Activated naive CD8-positive, alpha-beta T cell treated with anti-CD3 and anti-CD28 coated beads, Interleukin-2, amount 50 U/mL, for 24 hours (primary cell): ENCODE measurements around the gene MYH14.

ENCODE experiments used
- ATAC-seq: fragments of 150-1000 bp; cut with Tn5 transposase; one replicate; pipeline ENCODE4 v1.10.0; 2021
- DNase-seq: peaks from one replicate; pipeline ENCODE4 v3.0.0; 2021
- H3K27ac Mint-ChIP-seq: one replicate; pipeline ENCODE4 v1.8.0; 2021; ENCODE audit warnings: mild to moderate bottlenecking, mixed read lengths
- H3K27me3 Mint-ChIP-seq: one replicate; pipeline ENCODE4 v1.8.0; 2021; ENCODE audit warnings: mixed read lengths
- H3K36me3 Mint-ChIP-seq: one replicate; pipeline ENCODE4 v1.8.0; 2021; ENCODE audit warnings: low read depth, mixed read lengths
- H3K4me1 Mint-ChIP-seq: one replicate; pipeline ENCODE4 v1.8.0; 2021; ENCODE audit warnings: mixed read lengths
- H3K4me3 Mint-ChIP-seq: one replicate; pipeline ENCODE4 v1.8.0; 2021; ENCODE audit warnings: mild to moderate bottlenecking, moderate library complexity, mixed read lengths
- H3K9me3 Mint-ChIP-seq: one replicate; pipeline ENCODE4 v1.8.0; 2021; ENCODE audit warnings: mixed read lengths

The MYH14 gene

DNA sequence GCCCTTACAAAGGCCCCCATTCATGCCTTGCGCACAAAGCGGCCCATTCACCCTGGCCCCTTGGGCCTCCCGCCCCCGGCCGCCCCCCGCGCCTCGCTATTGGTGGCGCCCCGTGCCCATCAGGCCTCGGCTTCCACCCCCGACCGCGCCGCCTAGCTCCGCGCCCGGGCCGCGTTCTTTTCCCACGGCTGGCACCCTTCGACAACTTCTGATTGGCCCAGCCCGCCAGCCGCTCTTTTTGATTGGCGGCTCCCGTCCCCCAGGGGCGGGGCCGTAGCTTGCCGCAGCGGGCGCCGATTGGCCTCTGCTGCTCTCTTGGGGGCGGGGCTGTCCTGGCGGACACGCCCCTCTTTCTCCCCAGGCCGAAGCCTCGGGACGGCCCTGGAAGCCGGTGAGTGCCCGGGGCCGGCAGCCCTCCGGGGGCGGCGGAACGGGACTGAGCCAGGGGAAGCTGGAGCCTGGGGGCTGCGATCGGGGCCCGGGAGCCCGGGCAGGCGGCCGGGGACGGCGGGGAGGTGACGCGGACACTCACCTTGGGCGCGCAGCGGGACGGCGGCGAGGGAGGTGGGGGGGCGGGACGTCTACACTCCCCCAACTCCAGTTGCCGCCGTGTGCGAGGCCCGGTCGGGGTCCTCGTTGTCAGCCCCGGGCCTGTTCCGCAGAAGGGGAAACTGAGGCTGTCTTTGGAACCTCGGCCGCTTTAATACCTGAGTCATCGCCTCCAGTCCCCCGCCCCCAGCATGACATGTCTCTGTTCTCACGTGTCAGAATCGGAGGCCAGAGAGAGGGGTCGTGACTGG lies at the start of gene MYH14:
Gene MYH14, plus strand, starts transcription at position 342 of the 800 bp plus-strand sequence. CDS start 6,744 bp downstream, outside the sequence.
- peak; percentile 13 for ATAC-seq
- H3K27me3 Mint-ChIP-seq = peaks cover 55% of the 10 kb centered on the region
- no peaks in the 10 kb centered on the region for H3K36me3 Mint-ChIP-seq
- H3K4me1 Mint-ChIP-seq = no peaks in the 10 kb centered on the region
- no peaks in the 10 kb centered on the region for H3K9me3 Mint-ChIP-seq
- no peak within 1 kb of the TSS for H3K4me3 Mint-ChIP-seq
- H3K27ac Mint-ChIP-seq = no peak within 1 kb of the TSS
- peak; percentile 18 for DNase-seq

- no peak overlapping the region for H3K4me3 Mint-ChIP-seq
- no peaks in the 10 kb centered on the region for H3K36me3 Mint-ChIP-seq
- H3K27ac Mint-ChIP-seq = no peak overlapping the region
- no peak for ATAC-seq
- peaks cover 4% of the 10 kb centered on the region for H3K9me3 Mint-ChIP-seq
- peaks cover 20% of the 10 kb centered on the region for H3K27me3 Mint-ChIP-seq
- no peaks in the 10 kb centered on the region for H3K4me1 Mint-ChIP-seq
- DNase-seq = no peak
Measured at GRCh38 chr19:50154529-50154928, 48.9 kb upstream of the MYH14 start.

DNA sequence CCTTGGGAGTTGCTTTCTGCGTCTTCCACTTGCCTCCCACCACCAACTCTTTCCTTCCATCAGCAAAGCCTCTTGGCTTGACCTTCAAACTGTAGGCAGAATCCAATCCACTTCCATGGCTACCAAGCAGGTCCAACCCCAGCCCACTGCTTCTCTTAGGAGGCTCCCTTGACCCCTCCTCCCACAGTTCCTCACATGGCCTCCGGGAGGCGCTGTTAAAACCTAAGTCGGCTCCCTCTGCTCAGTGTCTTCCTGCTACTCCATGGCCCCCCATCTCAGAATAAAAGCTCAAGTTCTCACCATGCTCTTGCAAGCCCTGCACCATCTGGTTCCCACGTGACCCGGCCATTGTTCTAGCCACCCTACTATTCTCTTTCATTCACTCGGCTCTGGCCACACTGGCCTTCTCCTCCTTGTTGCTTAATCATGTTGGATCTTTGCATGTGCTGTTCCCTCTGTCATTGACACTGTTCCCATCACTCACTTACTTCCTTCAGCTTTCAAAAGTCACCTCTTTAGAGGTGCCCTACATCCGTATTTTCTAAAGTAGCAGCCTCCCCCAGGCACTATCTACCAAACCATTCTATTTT lies 47.8 kb upstream of the MYH14 start:
- peaks cover 15% of the 10 kb centered on the region for H3K27me3 Mint-ChIP-seq
- no peak overlapping the region for H3K27ac Mint-ChIP-seq
- no peak overlapping the region for H3K4me3 Mint-ChIP-seq
- no peaks in the 10 kb centered on the region for H3K4me1 Mint-ChIP-seq
- ATAC-seq (no peak), DNase-seq (no peak)
- H3K36me3 Mint-ChIP-seq = no peaks in the 10 kb centered on the region
- peaks cover 4% of the 10 kb centered on the region for H3K9me3 Mint-ChIP-seq

- H3K27ac Mint-ChIP-seq = no peak overlapping the region
- no peak for ATAC-seq
- H3K36me3 Mint-ChIP-seq = no peaks in the 10 kb centered on the region
- no peaks in the 10 kb centered on the region for H3K4me1 Mint-ChIP-seq
- no peak for DNase-seq
- H3K9me3 Mint-ChIP-seq = peaks cover 4% of the 10 kb centered on the region
- peaks cover 13% of the 10 kb centered on the region for H3K27me3 Mint-ChIP-seq
- no peak overlapping the region for H3K4me3 Mint-ChIP-seq
Measured at GRCh38 chr19:50158577-50158976, 44.8 kb upstream of the MYH14 start.

DNA sequence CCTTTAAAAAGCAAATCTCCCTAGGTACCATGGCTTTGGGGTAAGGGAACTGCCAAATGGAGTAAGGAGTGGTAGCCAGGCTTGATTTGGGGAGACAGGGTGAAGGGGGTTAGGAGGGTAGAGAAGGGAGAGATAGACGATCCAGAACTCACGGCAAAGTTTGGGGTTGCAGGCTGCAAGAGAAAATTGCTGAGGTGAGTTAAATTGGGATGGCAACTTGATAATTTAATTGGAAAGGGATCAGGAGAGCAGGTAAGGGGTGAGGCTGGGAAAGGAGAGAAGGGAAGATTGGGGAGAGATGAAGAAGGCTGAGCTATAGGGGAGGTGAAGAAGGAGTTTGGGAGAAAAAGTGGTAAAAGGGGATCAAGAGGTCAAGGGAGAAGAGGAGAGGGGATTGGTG lies 44.3 kb upstream of the MYH14 start:
- H3K36me3 Mint-ChIP-seq = no peaks in the 10 kb centered on the region
- no peak for ATAC-seq
- peaks cover 11% of the 10 kb centered on the region for H3K27me3 Mint-ChIP-seq
- H3K4me1 Mint-ChIP-seq = no peaks in the 10 kb centered on the region
- H3K4me3 Mint-ChIP-seq = no peak overlapping the region
- no peak for DNase-seq
- no peak overlapping the region for H3K27ac Mint-ChIP-seq
- peaks cover 4% of the 10 kb centered on the region for H3K9me3 Mint-ChIP-seq

- H3K4me1 Mint-ChIP-seq = no peaks in the 10 kb centered on the region
- no peak within 1 kb of the TSS for H3K4me3 Mint-ChIP-seq
- H3K9me3 Mint-ChIP-seq = no peaks in the 10 kb centered on the region
- H3K36me3 Mint-ChIP-seq = no peaks in the 10 kb centered on the region
- no peak within 1 kb of the TSS for H3K27ac Mint-ChIP-seq
- ATAC-seq = no peak
- no peak for DNase-seq
- H3K27me3 Mint-ChIP-seq = peaks cover 15% of the 10 kb centered on the region
Measured at GRCh38 chr19:50162988-50163387, 40.4 kb upstream of the MYH14 start, which contains the start of gene IZUMO2. IZUMO2 (minus strand) TSS chr19:50163281; CDS start chr19:50163194, 87 bp downstream.

- DNase-seq = no peak
- no peak overlapping the region for H3K4me3 Mint-ChIP-seq
- ATAC-seq = no peak
- H3K4me1 Mint-ChIP-seq = no peaks in the 10 kb centered on the region
- peaks cover 17% of the 10 kb centered on the region for H3K27me3 Mint-ChIP-seq
- no peak overlapping the region for H3K27ac Mint-ChIP-seq
- no peaks in the 10 kb centered on the region for H3K36me3 Mint-ChIP-seq
- no peaks in the 10 kb centered on the region for H3K9me3 Mint-ChIP-seq
Measured at GRCh38 chr19:50167314-50167721, 36.1 kb upstream of the MYH14 start.

DNA sequence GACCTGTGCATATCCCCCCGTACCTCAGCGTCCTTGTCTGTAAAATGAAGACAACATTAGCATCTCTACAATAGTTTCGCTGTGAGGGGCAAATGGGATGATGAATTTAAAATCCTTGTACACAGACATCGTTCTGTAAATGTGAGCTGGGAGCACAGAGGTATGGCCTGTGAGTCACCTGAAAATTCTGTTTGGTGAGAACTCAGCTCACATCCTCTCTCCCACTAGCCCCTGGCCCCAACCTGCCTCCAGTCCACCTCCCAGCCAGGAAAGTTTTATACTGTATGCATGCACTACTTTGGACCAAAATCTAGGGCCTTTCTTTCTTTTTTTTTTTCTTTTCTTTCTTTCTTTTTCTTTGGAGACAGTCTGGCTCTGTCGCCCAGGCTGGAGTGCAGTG lies 31.7 kb upstream of the MYH14 start:
- Mint-ChIP-seq H3K9me3 (no peaks in the 10 kb centered on the region), H3K27ac (no peak overlapping the region), H3K4me1 (no peaks in the 10 kb centered on the region), H3K36me3 (no peaks in the 10 kb centered on the region), H3K27me3 (peaks cover 18% of the 10 kb centered on the region), H3K4me3 (no peak overlapping the region)
- ATAC-seq = no peak
- no peak for DNase-seq

GRCh38 chr19:50172726-50173125 lies 30.7 kb upstream of the MYH14 start:
- peaks cover 18% of the 10 kb centered on the region for H3K27me3 Mint-ChIP-seq
- no peak for ATAC-seq
- DNase-seq = no peak
- H3K4me1 Mint-ChIP-seq = no peaks in the 10 kb centered on the region
- no peaks in the 10 kb centered on the region for H3K9me3 Mint-ChIP-seq
- no peak overlapping the region for H3K27ac Mint-ChIP-seq
- no peaks in the 10 kb centered on the region for H3K36me3 Mint-ChIP-seq
- no peak overlapping the region for H3K4me3 Mint-ChIP-seq

GRCh38 chr19:50173127-50173526 lies 30.3 kb upstream of the MYH14 start:
- no peak overlapping the region for H3K27ac Mint-ChIP-seq
- no peaks in the 10 kb centered on the region for H3K4me1 Mint-ChIP-seq
- ATAC-seq (peak; percentile 54), DNase-seq (no peak)
- H3K9me3 Mint-ChIP-seq = no peaks in the 10 kb centered on the region
- H3K4me3 Mint-ChIP-seq = no peak overlapping the region
- H3K27me3 Mint-ChIP-seq = peaks cover 18% of the 10 kb centered on the region
- no peaks in the 10 kb centered on the region for H3K36me3 Mint-ChIP-seq

- Mint-ChIP-seq H3K36me3 (no peaks in the 10 kb centered on the region), H3K4me3 (no peak overlapping the region), H3K27me3 (peaks cover 15% of the 10 kb centered on the region), H3K27ac (no peak overlapping the region), H3K4me1 (no peaks in the 10 kb centered on the region), H3K9me3 (no peaks in the 10 kb centered on the region)
- ATAC-seq = no peak
- DNase-seq = no peak
Measured at GRCh38 chr19:50174100-50174793, 29.2 kb upstream of the MYH14 start.

DNA sequence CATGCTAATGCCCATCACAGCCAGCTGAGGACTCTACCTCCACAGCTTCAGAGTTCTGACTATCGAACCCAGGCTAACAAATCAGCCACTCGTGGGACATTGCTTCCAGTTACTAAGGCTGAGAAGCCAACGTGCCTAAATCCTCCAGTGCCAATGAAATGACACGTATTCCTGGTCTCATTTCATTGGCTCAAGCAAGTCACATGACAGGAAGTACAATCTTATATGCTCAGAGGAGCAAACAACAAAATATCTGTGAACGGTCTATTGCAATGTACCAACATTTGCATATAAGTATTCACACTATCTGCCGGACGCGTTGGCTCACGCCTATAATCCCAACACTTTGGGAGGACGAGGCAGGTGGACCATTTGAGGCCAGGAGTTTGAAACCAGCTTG lies 27.5 kb upstream of the MYH14 start:
- H3K4me1 Mint-ChIP-seq = no peaks in the 10 kb centered on the region
- no peak overlapping the region for H3K27ac Mint-ChIP-seq
- H3K36me3 Mint-ChIP-seq = no peaks in the 10 kb centered on the region
- no peak overlapping the region for H3K4me3 Mint-ChIP-seq
- no peaks in the 10 kb centered on the region for H3K9me3 Mint-ChIP-seq
- DNase-seq = no peak
- peaks cover 15% of the 10 kb centered on the region for H3K27me3 Mint-ChIP-seq
- no peak for ATAC-seq

DNA sequence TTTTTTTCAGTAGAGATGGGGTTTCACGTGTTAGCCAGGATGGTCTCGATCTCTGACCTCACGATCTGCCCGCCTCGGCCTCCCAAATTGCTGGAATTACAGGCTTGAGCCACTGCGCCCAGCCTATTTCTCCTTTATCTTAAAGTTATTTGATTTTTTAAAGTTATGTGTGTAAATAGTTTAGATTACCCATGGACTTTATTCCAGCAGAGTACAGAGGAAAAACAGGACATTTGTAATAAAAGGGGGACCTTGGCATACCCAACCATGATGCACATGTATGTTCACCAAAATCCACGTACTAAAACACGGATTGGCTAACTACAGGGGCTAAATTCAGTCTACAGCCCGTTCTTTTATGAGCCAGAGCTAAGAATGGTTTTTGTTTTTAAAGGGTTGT lies 26.6 kb upstream of the MYH14 start:
- DNase-seq (no peak), ATAC-seq (no peak)
- no peaks in the 10 kb centered on the region for H3K4me1 Mint-ChIP-seq

GRCh38 chr19:50178320-50178719 lies 25.1 kb upstream of the MYH14 start:
- ATAC-seq (no peak), DNase-seq (no peak)
- Mint-ChIP-seq H3K9me3 (no peaks in the 10 kb centered on the region), H3K4me1 (no peaks in the 10 kb centered on the region), H3K36me3 (no peaks in the 10 kb centered on the region), H3K4me3 (no peak overlapping the region), H3K27ac (no peak overlapping the region), H3K27me3 (peaks cover 13% of the 10 kb centered on the region)

More for the DNA sequence above, 26.6 kb upstream of the MYH14 start:
- H3K4me3 Mint-ChIP-seq = no peak overlapping the region
- peaks cover 15% of the 10 kb centered on the region for H3K27me3 Mint-ChIP-seq
- H3K27ac Mint-ChIP-seq = no peak overlapping the region
- no peaks in the 10 kb centered on the region for H3K9me3 Mint-ChIP-seq
- no peaks in the 10 kb centered on the region for H3K36me3 Mint-ChIP-seq
